Tibial nerve (tissue), 4 donors: ENCODE measurements around the gene C2CD5. TPM values are rescaled to one million over a fixed set of nuclear protein-coding genes. Genes with fewer than 3 reads are reported as not detected.
"Not testable (repeated sequence)": the region's sequence is repeated elsewhere in the genome, so short reads cannot be mapped to it uniquely, and the experiment has no call there.

Experiments
- DNase-seq, 2 donors: peaks; one replicate each; pipeline ENCODE4 v3.0.0-alpha.2; 2019; ENCODE audit warnings: low spot score in 2 of 2
- H3K27ac ChIP-seq, 4 donors: fragments of 200-600 bp; sonication (generic) in 3 of 4; one replicate each; pipeline ENCODE4 v1.5.1; 2017 to 2019; ENCODE audit warnings: mild to moderate bottlenecking in 1 of 4
- H3K27me3 ChIP-seq, 2 donors: fragments of 200-600 bp; sonication (generic) in 1 of 2; one replicate each; pipeline versions ENCODE4 v1.5.1 to v1.6.0; 2017 to 2019
- H3K36me3 ChIP-seq, 3 donors: fragments of 200-600 bp; sonication (generic); one replicate each; pipeline ENCODE4 v1.5.1; 2018 to 2019
- H3K4me1 ChIP-seq, 4 donors: fragments of 200-600 bp; sonication (generic) in 3 of 4; one replicate each; pipeline ENCODE4 v1.5.1; 2017 to 2019
- H3K4me3 ChIP-seq, 4 donors: fragments of 200-600 bp; sonication (generic) in 3 of 4; one replicate each; pipeline ENCODE4 v1.5.1; 2017 to 2019; ENCODE audit warnings: mild to moderate bottlenecking in 1 of 4, moderate library complexity in 1 of 4
- H3K9me3 ChIP-seq, 4 donors: fragments of 200-600 bp; sonication (generic) in 3 of 4; one replicate each; pipeline ENCODE4 v1.5.1; 2017 to 2019
- CTCF ChIP-seq, 5 experiments: fragments of 200-600 bp in 3 of 5; fragments of 450-650 bp in 2 of 5; sonication (generic) in 3 of 5; IDR thresholded peaks; one replicate each; pipeline ENCODE4 v1.5.1; 2016 to 2019; ENCODE audit warnings: antibody characterized with exemption in 5 of 5, mild to moderate bottlenecking in 3 of 5, moderate library complexity in 2 of 5
- EP300 ChIP-seq, 2 donors: sonication (generic); formaldehyde crosslinking; IDR thresholded peaks; one replicate each; pipeline ENCODE4 v1.6.1; 2017; ENCODE audit warnings: antibody characterized with exemption in 2 of 2, mild to moderate bottlenecking in 1 of 2
- POLR2A ChIP-seq, 2 donors: fragments of 450-650 bp; IDR thresholded peaks; one replicate each; pipeline ENCODE4 v1.6.1; 2017; ENCODE audit warnings: antibody characterized with exemption in 2 of 2, mild to moderate bottlenecking in 2 of 2, moderate library complexity in 2 of 2
- WGBS, 2 donors: methylation state at CpG; one replicate each; pipeline ENCODE4 v1.1.5; 2018; 5-methylcytosine and 5-hydroxymethylcytosine counted together
- total RNA-seq, 4 donors: library from RNA; depleted of rRNA; stranded (reverse); fragments of >200 nt; gene quantifications; one replicate each; pipeline ENCODE4 v1.1.0, GENCODE V29; 2016

Gene C2CD5
- total RNA-seq, 4 donors from 2014 or later, result 49.2 to 63.8 (median 52.5) TPM

- Histone ChIP-seq H3K9me3 (no peaks in the 10 kb centered on the region), H3K27me3 (no peaks in the 10 kb centered on the region), H3K27ac (no peak overlapping the region), H3K4me3 (no peak overlapping the region), H3K4me1 (no peaks in the 10 kb centered on the region), H3K36me3 (peaks cover 0 to 27% (median 0%) of the 10 kb centered on the region in 3 donors)
- DNase-seq, result no peak
- TF ChIP-seq EP300 (IDR thresholded peaks at IDR 0.05) (no peak), POLR2A (IDR thresholded peaks at IDR 0.05) (no peak), CTCF (IDR thresholded peaks at IDR 0.05) (no peak)
- WGBS, 2 donors, result 84 to 89% methylated on average over 6 of the region's 6 CpGs
These were observed 85.9 kb downstream of the C2CD5 start for GRCh38 chr12:22458298-22458937.

GRCh38 chr12:22457085-22457484 is 87.3 kb downstream of the C2CD5 start:
- H3K9me3 ChIP-seq, result no peaks in the 10 kb centered on the region
- peaks cover 0 to 32% (median 0%) of the 10 kb centered on the region in 3 donors for H3K36me3 ChIP-seq
- no peaks in the 10 kb centered on the region for H3K27me3 ChIP-seq
- no peak overlapping the region for H3K4me3 ChIP-seq
- no peak for DNase-seq
- no peak overlapping the region for H3K27ac ChIP-seq
- no peak for TF ChIP-seq EP300 (IDR thresholded peaks at IDR 0.05)
- no peak for TF ChIP-seq CTCF (IDR thresholded peaks at IDR 0.05)
- no peak for TF ChIP-seq POLR2A (IDR thresholded peaks at IDR 0.05)
- H3K4me1 ChIP-seq, result no peaks in the 10 kb centered on the region
- WGBS, 2 donors, result 75 to 79% methylated on average over 4 of the region's 4 CpGs

GRCh38 chr12:22453511-22453910 is 90.8 kb downstream of the C2CD5 start:
- H3K36me3 ChIP-seq, result peaks cover 0 to 38% (median 0%) of the 10 kb centered on the region in 3 donors

GRCh38 chr12:22447223-22447622 is 97.1 kb downstream of the C2CD5 start:
- H3K4me3 ChIP-seq, result no peak overlapping the region
- TF ChIP-seq CTCF (IDR thresholded peaks at IDR 0.05) (no peak), POLR2A (IDR thresholded peaks at IDR 0.05) (no peak), EP300 (IDR thresholded peaks at IDR 0.05) (no peak)
- H3K9me3 ChIP-seq, result no peaks in the 10 kb centered on the region
- DNase-seq, result no peak
- H3K4me1 ChIP-seq, result no peaks in the 10 kb centered on the region
- H3K27ac ChIP-seq, result no peak overlapping the region
- H3K27me3 ChIP-seq, result no peaks in the 10 kb centered on the region
- peaks cover 0 to 8% (median 0%) of the 10 kb centered on the region in 3 donors for H3K36me3 ChIP-seq
- WGBS, 2 donors, result 56 to 59% methylated on average over 4 of the region's 4 CpGs

More at GRCh38 chr12:22453511-22453910, 90.8 kb downstream of the C2CD5 start:
- no peak for DNase-seq
- H3K4me3 ChIP-seq, result no peak overlapping the region
- H3K27ac ChIP-seq, result no peak overlapping the region
- H3K4me1 ChIP-seq, result no peaks in the 10 kb centered on the region
- TF ChIP-seq EP300 (IDR thresholded peaks at IDR 0.05) (no peak), POLR2A (IDR thresholded peaks at IDR 0.05) (no peak), CTCF (IDR thresholded peaks at IDR 0.05) (no peak)
- 96 to 97% methylated on average over 3 of the region's 3 CpGs for WGBS, 2 donors
- H3K27me3 ChIP-seq, result no peaks in the 10 kb centered on the region
- no peaks in the 10 kb centered on the region for H3K9me3 ChIP-seq

- 82 to 93% methylated on average over 11 of the region's 11 CpGs for WGBS, 2 donors
These were observed 100.1 kb downstream of the C2CD5 start for GRCh38 chr12:22444317-22444665.

More at GRCh38 chr12:22444317-22444665, 100.1 kb downstream of the C2CD5 start:
- not testable (repeated sequence) for H3K36me3 ChIP-seq, H3K9me3 ChIP-seq, H3K27me3 ChIP-seq, H3K4me3 ChIP-seq, H3K27ac ChIP-seq, DNase-seq, H3K4me1 ChIP-seq
